ENCODE measurements around the gene PCBP4. TPM values are rescaled to one million over a fixed set of nuclear protein-coding genes. Genes with fewer than 3 reads are reported as not detected.

Gene PCBP4
- total RNA-seq, 2 experiments from 2014 or later = 2.0 to 12.5 TPM

DNA sequence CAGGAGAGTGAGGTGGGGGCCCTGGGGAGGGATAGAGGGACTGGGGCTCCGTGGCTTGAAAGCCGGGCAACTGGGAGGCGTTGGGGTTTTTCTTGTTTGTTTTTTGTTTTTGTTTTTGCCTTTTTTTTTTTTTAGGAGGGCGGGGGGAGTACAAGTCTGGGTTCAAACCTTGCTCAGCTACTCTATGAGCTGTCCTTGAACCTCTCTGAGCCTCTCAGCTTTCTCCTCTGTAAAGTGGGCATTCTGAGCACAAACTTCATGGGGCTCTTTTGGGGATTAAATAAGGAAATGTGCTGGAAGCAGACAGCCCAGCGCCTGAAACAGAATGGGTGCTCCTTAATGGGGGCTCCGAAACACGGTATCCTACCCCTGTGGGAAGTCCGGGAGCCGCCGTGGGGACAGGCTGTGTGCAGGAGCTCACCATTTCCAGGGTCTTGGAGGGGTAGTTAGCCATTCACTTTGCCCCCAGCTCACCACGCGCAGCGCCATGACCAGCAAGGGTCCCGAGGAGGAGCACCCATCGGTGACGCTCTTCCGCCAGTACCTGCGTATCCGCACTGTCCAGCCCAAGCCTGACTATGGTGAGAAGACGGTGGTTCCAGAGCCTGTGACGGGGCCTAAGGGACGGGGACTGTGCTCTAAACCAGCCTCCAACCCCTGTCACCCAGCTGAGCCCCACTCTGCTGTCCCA lies 16.5 kb upstream of the PCBP4 start:
- intact Hi-C loops (cut with micrococcal nuclease; ENCODE audit: unreplicated experiment) = no loop called here
- H3K4me3 ChIP-seq (ENCODE audit: low read depth, low read length, poor library complexity, severe bottlenecking) = peak overlapping the region; percentile 48
- no peaks in the 10 kb centered on the region for H3K79me2 ChIP-seq (ENCODE audit: insufficient read depth, low read depth, low read length)
- no peak for DNase-seq (ENCODE audit: low spot score)
- ChIA-PET CTCF (ENCODE audit: unreplicated experiment) (no interaction called here), POLR2A (interaction anchor here (0.7 to 1.1 kb wide), 2 partner anchors 9 to 136 kb away, joined by 4 read pairs; no protein-coding TSS in a partner anchor)
- H3K36me3 ChIP-seq (ENCODE audit: insufficient read depth, low read length) = no peaks in the 10 kb centered on the region
- H3K4me1 ChIP-seq (ENCODE audit: insufficient read depth, low read length, poor library complexity, severe bottlenecking) = peaks cover 8% of the 10 kb centered on the region
- BruUV-seq (replicated peaks) = no TSS peak
- no peaks in the 10 kb centered on the region for H3K9me2 ChIP-seq (ENCODE audit: insufficient read depth, low read length)
- H3K4me2 ChIP-seq (ENCODE audit: low read length) = peak overlapping the region; percentile 57; the same call in 1 of the 2 replicates
- H3K9me3 ChIP-seq (ENCODE audit: low read length) = no peaks in the 10 kb centered on the region
- TF ChIP-seq, protein P1, sequence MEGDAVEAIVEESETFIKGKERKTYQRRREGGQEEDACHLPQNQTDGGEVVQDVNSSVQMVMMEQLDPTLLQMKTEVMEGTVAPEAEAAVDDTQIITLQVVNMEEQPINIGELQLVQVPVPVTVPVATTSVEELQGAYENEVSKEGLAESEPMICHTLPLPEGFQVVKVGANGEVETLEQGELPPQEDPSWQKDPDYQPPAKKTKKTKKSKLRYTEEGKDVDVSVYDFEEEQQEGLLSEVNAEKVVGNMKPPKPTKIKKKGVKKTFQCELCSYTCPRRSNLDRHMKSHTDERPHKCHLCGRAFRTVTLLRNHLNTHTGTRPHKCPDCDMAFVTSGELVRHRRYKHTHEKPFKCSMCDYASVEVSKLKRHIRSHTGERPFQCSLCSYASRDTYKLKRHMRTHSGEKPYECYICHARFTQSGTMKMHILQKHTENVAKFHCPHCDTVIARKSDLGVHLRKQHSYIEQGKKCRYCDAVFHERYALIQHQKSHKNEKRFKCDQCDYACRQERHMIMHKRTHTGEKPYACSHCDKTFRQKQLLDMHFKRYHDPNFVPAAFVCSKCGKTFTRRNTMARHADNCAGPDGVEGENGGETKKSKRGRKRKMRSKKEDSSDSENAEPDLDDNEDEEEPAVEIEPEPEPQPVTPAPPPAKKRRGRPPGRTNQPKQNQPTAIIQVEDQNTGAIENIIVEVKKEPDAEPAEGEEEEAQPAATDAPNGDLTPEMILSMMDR (conservative IDR thresholded peaks at IDR 0.05; ENCODE audit: low read length) = no peak
- TF ChIP-seq EZH2phosphoT487 (IDR thresholded peaks at IDR 0.05; ENCODE audit: borderline replicate concordance, low read depth, low read length) = no peak
- no peaks in the 10 kb centered on the region for H4K20me1 ChIP-seq (ENCODE audit: insufficient read depth, low read length)
- H3K27ac ChIP-seq (ENCODE audit: low read depth, low read length, poor library complexity, severe bottlenecking) = no peak overlapping the region
- 0 out of 2 replicates have a peak overlapping the region, but pooled peaks have one; percentile 28 for H2AFZ ChIP-seq (ENCODE audit: low read length)

DNA sequence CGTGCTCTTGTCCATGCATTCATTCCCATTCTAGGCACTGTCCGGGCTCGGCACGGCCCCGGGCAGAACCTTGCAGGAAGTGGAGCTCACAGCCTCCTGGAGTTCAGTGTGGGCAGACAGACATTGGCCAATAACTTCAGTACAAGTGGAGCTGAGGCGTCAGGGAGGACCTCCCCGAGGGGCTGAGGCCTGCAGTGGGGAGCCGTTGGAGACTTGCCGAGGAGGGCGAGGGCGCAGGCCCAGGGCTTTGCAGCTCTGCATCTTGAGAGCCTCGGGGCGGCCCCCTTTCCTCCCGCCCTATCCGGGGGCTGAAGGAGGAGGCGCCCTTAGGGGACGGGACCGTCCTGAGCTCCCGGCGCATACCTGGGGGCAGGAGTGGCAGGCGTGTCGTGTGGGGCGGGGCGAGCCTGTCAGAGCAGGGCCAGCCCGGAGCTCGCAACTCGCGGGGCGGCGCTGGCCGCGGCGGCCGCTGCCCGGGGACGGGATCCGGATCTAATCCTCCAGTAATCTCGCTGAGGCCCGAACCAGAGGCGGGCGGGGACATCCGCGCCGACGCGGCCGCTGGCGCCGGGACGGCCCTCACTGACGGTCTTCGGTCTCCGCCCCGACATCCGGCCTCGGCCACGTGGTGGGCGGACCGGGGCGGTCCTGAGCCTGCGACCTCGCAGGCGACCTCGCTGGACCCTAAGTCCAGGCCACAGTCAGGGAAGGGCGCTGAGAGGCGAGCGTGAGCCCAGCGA lies 15.8 kb upstream of the PCBP4 start, which contains the start of gene ACY1:
Gene ACY1 (plus strand): TSS at position 698 of the 740 bp plus-strand sequence. CDS start 530 bp downstream, outside the sequence.
- Histone ChIP-seq H3K9me3 (ENCODE audit: low read length) (no peaks in the 10 kb centered on the region), H3K4me2 (ENCODE audit: low read length) (peak within 1 kb of the TSS; percentile 57; the same call in 1 of the 2 replicates), H3K4me3 (ENCODE audit: low read depth, low read length, poor library complexity, severe bottlenecking) (peak within 1 kb of the TSS; percentile 48), H3K79me2 (ENCODE audit: insufficient read depth, low read depth, low read length) (no peaks in the 10 kb centered on the region), H3K27ac (ENCODE audit: low read depth, low read length, poor library complexity, severe bottlenecking) (no peak within 1 kb of the TSS), H3K9me2 (ENCODE audit: insufficient read depth, low read length) (no peaks in the 10 kb centered on the region), H3K36me3 (ENCODE audit: insufficient read depth, low read length) (no peaks in the 10 kb centered on the region), H3K4me1 (ENCODE audit: insufficient read depth, low read length, poor library complexity, severe bottlenecking) (peaks cover 8% of the 10 kb centered on the region), H4K20me1 (ENCODE audit: insufficient read depth, low read length) (no peaks in the 10 kb centered on the region), H2AFZ (ENCODE audit: low read length) (0 out of 2 replicates have a peak within 1 kb of the TSS, but pooled peaks have one; percentile 28)
- TF ChIP-seq, protein P1 (conservative IDR thresholded peaks at IDR 0.05; ENCODE audit: low read length) = no peak; the same call in 1 of the 2 replicates
- TF ChIP-seq EZH2phosphoT487 (IDR thresholded peaks at IDR 0.05; ENCODE audit: borderline replicate concordance, low read depth, low read length) = no peak
- POLR2A ChIA-PET = interaction anchor here (1.1 kb wide), 1 partner anchor 10 kb away, joined by 4 read pairs; no protein-coding TSS in a partner anchor
- CTCF ChIA-PET (ENCODE audit: unreplicated experiment) = interaction anchor here (1.0 kb wide), 1 partner anchor 14 kb away, joined by 4 read pairs; no protein-coding TSS in a partner anchor
- intact Hi-C loops (cut with micrococcal nuclease; ENCODE audit: unreplicated experiment) = no loop called here
- DNase-seq (ENCODE audit: low spot score) = no peak
- no TSS peak for BruUV-seq (replicated peaks)
